Stimulated activated effector memory CD8-positive, alpha-beta T cell treated with anti-CD3 and anti-CD28 coated beads, Interleukin-12 subunit alpha, Interleukin-12 subunit beta, amount 100 ng/mL, for 72 hours (primary cell): ENCODE data around the gene WFS1.

Experiments
- ATAC-seq: fragments of 150-1000 bp; cut with Tn5 transposase; 2 replicates; pipeline ENCODE4 v1.10.0; 2021
- DNase-seq, 2 donors: peaks; one replicate each; pipeline ENCODE4 v3.0.0; 2021 to 2022; ENCODE audit warnings: low spot score in 2 of 2
- H3K27ac Mint-ChIP-seq: one replicate; pipeline ENCODE4 v1.8.0; 2022; ENCODE audit warnings: mild to moderate bottlenecking, mixed read lengths
- H3K36me3 Mint-ChIP-seq: one replicate; pipeline ENCODE4 v1.8.0; 2022; ENCODE audit warnings: mild to moderate bottlenecking, mixed read lengths
- H3K4me1 Mint-ChIP-seq: one replicate; pipeline ENCODE4 v1.8.0; 2022; ENCODE audit warnings: mixed read lengths
- H3K4me3 Mint-ChIP-seq: one replicate; pipeline ENCODE4 v1.8.0; 2022; ENCODE audit warnings: mild to moderate bottlenecking, mixed read lengths
- H3K9me3 Mint-ChIP-seq: one replicate; pipeline ENCODE4 v1.8.0; 2022; ENCODE audit warnings: mixed read lengths

WFS1 gene

DNA sequence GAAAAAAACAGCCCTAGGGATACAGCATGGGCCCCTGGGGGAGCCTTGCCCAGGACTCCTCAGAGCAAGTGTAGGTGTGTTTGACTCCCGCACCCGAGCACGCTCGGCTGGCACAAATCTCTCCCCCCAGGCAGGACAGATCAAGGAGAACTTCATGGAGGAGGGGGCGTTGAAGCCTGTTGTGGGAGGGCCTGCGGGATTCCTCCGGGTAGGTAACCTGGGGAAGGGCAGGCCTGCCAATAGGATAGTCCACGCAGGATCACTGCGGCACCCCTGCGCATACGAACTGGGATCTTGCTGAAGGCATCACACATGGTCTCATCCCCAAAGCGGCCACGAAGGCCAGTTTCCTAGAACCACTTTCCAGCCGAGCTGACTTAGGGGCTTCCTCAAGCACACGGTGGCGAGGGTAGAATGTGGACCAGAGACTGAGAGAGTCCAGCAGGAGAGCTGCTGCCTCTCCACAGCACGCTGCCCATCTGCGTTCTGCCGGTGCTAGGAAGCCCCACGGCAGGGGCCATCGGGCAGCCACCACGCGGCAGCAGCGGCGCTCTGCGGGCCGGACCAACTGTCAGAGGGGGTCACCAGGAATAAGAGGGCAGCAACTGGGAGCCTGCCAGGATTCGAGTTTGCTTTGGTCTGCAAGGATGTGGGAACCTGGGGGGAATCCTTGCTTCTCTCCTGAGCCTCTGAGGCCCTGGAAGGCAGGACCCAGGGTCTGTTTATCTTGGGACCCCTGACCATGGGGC is 56.8 kb downstream of the WFS1 start:
- Mint-ChIP-seq H3K36me3 (no peaks in the 10 kb centered on the region), H3K4me3 (no peak overlapping the region), H3K27ac (no peak overlapping the region), H3K9me3 (no peaks in the 10 kb centered on the region), H3K4me1 (peaks cover 9% of the 10 kb centered on the region)
- no peak for DNase-seq
- ATAC-seq, result no peak

DNA sequence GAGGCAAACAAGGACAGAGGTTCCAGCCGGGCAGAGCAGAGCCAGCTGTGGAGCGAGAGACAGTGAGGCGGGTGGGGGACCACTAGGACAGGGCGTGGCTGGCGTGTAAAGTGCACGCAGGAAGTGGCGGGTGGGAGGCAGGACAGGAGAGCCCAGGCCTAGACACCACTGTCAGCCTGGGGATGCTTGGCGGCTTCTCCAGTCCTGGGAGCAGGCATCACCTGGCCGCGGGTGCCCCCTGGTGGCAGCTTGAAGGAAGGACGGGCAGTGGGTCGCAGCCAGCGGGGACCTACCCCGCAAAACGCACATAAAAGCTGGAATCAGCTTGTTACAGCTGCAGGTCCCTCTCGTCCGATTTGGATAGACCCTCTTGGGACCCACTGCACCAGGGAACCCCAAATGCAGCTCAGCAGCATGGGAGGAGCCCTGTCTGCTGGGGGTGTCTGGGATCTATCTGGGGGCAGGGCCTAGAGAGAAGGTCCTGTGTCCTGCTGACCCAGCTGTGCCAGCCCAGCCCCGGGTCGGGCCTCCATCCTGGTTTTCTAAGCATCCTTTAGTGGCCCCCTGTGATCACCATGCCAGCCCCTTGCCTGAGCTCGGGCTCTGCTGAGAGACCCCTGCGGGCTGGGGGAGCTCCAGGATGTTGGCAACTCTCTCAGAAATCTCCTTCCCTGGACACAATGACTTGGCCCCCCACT is 57.7 kb downstream of the WFS1 start:
- Mint-ChIP-seq H3K27ac (peak overlapping the region; percentile 54), H3K4me3 (no peak overlapping the region), H3K9me3 (no peaks in the 10 kb centered on the region), H3K4me1 (peaks cover 7% of the 10 kb centered on the region), H3K36me3 (no peaks in the 10 kb centered on the region)
- DNase-seq (peak; percentile 84 to 92), ATAC-seq (peak; percentile 77)

DNA sequence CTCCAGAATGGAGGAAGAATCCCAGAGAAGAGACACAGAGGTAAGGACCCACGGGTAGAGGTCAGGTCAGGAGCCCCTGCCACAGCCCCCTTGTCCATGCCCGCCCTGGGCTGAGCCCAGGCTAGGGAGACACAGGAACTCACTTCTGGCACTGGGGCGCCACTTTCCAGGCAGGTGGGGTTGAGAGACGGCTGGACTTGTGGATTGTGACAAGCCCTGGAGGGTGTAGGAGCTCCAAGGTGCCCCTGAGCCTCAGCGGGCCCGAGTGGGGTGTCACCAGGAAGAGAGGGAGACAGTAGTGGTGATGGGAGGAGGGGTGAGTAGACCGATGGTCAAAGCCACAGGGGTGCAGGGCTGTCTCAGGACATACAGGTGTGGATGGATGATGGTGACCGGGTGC is 58.9 kb downstream of the WFS1 start:
- no peaks in the 10 kb centered on the region for H3K9me3 Mint-ChIP-seq
- peak overlapping the region; percentile 54 for H3K27ac Mint-ChIP-seq
- H3K4me1 Mint-ChIP-seq, result no peaks in the 10 kb centered on the region
- DNase-seq (no peak), ATAC-seq (no peak)
- no peak overlapping the region for H3K4me3 Mint-ChIP-seq
- H3K36me3 Mint-ChIP-seq, result no peaks in the 10 kb centered on the region

DNA sequence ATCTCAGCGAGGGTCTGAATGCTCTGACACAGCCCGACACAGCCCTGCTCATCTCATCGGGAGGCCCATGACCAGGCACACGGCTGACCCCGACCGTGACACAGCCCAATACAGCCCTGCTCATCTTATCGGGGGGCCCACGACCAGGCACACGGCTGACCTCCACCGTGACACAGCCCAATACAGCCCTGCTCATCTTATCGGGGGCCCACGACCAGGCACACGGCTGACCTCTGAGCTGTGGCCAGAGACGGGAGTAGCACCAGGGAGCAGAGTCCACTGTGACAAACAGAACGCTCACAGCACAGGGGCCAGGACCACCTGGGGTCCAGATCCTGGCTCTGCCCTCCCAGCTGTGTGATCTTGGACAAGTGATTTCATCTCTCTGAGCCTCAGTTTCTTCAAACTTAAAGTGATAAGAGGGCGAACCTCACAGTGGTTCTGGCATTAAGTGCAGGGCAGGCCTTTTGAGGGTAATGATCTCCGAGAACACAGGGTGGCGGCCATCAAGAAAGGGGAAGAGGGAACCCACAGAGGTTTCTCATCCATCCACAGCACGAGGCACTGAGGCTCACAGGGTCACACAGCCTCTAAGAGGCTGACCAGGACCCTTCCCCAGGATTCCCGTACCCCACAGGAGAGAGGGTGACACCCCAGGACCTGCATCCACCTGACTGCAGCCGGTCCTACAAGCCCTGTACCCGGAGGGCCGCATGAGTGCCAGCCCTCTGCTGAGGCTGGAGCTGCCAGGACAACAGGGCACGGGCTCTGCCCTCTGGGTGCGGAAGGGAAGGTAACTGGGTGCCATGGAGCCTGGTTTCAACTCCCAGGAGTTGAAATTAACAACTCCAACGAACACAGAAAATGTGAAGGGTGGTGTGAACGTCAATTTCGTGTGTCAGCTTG is 60.1 kb downstream of the WFS1 start:
- no peaks in the 10 kb centered on the region for H3K4me1 Mint-ChIP-seq

DNA sequence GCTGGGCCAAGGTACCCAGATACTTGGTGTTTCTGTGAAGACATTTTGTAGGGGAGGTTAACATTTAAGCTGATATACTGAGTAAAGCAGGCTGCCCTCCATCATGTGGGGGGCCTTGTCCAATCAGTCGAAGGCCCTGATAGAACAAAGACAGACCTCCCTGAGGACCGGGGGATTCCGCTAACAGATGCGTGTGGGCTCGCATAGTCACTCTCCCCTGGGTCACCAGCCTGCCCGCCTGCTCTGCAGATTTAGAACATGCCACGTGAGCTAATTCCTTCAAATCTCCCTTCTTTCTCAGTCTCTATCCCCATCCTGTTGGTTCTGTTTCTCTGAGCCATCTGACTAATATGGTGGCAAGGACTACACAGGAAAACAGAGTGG is 60.7 kb downstream of the WFS1 start:
- peaks cover 6% of the 10 kb centered on the region for H3K4me1 Mint-ChIP-seq
- no peaks in the 10 kb centered on the region for H3K9me3 Mint-ChIP-seq
- no peak overlapping the region for H3K27ac Mint-ChIP-seq
- ATAC-seq, result no peak
- H3K36me3 Mint-ChIP-seq, result no peaks in the 10 kb centered on the region
- no peak overlapping the region for H3K4me3 Mint-ChIP-seq
- DNase-seq, result no peak

More for the DNA sequence above, 60.1 kb downstream of the WFS1 start:
- Mint-ChIP-seq H3K36me3 (no peaks in the 10 kb centered on the region), H3K4me3 (no peak overlapping the region), H3K27ac (no peak overlapping the region), H3K9me3 (no peaks in the 10 kb centered on the region)
- DNase-seq (no peak), ATAC-seq (no peak)

DNA sequence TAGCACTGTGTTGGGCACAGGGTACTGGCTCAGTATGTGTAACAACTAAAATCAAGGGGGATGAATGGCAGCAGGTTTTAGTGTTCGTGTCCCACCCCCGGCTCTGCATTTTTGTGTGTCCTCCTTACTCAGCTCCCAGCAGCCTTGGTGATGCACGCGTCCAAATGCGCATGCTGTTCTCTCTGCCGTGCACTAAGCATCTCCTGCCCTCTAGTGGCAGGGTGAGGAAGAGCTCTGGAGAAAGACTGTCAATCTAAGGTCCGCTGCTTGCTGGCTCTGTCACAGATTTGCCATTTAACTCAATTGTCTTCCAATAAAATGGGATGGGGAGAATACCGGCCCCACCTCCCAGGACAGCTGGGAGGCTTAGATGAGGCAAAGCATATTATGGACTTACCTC is 61.4 kb downstream of the WFS1 start:
- Mint-ChIP-seq H3K36me3 (no peaks in the 10 kb centered on the region), H3K9me3 (no peaks in the 10 kb centered on the region), H3K4me3 (no peak overlapping the region), H3K4me1 (peaks cover 7% of the 10 kb centered on the region), H3K27ac (no peak overlapping the region)
- ATAC-seq (no peak), DNase-seq (peak in 1 of 2 donors; percentile 66)

DNA sequence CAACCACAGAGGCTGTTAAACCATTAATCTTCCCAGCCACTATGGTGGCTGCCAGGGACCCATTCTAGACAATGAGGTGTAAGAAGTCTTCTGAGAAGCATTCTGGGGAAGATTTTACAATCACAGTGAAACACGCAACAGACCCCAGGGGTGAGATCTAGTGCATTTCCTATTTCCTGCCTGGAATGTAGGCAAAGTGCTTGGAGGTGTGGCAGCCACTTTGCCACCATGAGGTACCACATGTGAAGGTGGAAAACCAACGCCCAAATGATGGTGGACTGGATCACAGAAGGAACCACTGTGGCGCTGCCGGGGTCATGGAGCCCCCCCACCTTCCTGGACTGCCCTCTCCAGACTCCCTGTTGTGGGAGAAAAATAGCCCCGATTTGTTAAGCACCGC is 61.8 kb downstream of the WFS1 start:
- no peak for ATAC-seq
- Mint-ChIP-seq H3K36me3 (no peaks in the 10 kb centered on the region), H3K9me3 (no peaks in the 10 kb centered on the region), H3K4me3 (no peak overlapping the region), H3K27ac (no peak overlapping the region), H3K4me1 (peaks cover 7% of the 10 kb centered on the region)
- DNase-seq, result no peak

DNA sequence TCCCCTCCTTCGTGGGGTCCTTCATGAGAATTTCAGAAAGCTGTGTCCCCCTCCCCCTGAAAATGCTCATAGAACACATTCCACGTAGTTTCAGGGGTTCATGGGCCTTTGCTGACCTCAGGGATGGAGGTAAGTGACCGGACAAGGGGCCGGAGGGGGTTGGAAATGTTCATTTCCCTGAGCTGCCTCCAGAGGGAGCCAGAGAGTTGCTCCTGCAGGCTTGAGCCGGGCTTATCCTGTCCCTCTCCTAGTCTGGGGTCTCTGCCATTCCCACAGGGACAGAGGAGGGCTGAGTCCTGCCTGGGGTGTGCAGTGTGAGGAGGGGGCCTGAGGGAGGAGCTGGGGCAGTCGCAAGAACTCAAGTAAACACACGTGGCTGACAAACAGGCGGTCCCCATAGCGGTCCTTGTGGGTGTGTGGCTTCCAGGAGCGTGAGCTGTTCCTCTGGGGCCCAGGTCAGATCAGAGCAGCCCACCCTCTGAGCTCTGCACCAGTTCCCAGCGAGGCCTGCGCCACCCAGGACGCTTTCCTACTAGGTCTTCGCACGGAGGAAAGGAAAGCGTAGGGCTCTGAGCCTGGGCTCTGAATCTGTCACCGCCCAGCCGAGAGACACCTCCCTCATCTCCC is 62.5 kb downstream of the WFS1 start:
- peak in 1 of 2 donors; percentile 73 for DNase-seq
- Mint-ChIP-seq H3K4me3 (no peak overlapping the region), H3K9me3 (no peaks in the 10 kb centered on the region), H3K4me1 (peaks cover 10% of the 10 kb centered on the region), H3K27ac (no peak overlapping the region), H3K36me3 (no peaks in the 10 kb centered on the region)
- ATAC-seq, result no peak

DNA sequence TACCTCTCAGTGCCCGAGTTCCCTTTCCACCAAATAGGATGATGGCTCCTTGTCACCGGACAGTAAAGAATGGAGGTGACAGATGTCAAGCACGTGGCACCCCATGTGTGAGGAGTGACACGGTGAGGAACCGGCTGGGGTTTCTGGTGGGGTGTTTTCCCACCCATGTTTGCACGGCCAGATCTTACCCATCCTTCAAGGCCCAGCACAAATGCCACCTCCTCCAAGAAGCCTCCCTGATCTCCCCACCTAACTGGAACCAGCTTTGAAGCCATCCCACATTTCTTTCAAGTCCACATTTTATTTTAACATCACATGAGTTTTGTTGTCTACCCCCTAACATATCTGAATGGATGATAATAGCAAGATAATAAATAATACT is 63.0 kb downstream of the WFS1 start:
- H3K27ac Mint-ChIP-seq, result no peak overlapping the region
- no peak overlapping the region for H3K4me3 Mint-ChIP-seq
- H3K9me3 Mint-ChIP-seq, result no peaks in the 10 kb centered on the region
- no peaks in the 10 kb centered on the region for H3K36me3 Mint-ChIP-seq
- H3K4me1 Mint-ChIP-seq, result peaks cover 15% of the 10 kb centered on the region
- no peak for DNase-seq
- ATAC-seq, result no peak

DNA sequence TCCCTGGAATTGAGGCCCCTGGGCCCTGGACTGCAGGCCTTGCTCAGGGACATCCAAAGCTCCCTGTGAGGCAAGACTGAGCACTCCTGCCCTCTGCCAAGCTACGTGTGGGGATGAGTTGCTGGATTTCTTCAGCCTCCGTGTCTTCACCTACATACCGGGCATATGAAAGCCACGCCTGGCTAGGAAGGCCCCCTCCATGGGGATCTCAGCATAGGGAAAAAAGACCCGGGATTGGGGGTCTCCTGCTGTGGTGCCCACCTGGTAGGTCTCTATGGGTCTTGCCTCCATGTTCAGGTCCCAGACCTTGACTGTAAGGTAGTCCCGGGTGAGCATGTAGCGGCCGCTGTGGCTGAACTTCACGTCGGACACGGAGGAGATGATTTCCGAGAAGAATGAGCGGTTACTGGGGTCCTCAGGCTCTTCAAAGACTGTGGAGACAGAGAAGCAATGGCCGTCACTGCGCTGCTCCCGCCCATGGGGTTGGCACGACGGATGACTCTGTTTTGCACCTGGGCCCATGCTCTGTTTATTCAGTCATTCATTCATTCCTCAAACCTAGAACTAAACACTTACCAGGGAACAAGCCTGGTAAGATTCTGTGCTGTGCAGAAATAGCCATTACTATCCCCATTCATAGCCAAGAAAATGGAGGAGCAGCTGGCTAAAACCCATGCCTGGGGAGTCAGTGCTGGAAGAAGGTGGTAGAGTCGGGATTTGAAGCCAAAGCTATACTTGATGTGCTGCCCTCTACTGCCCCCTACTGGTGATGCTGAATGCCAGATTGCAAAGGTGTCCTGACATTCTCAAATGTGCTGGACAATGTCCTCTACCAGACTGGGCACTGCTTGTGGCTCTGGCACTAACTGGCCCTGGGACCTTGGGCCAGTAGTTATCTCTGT is 63.9 kb downstream of the WFS1 start:
- no peak overlapping the region for H3K27ac Mint-ChIP-seq
- no peak overlapping the region for H3K4me3 Mint-ChIP-seq
- peaks cover 24% of the 10 kb centered on the region for H3K4me1 Mint-ChIP-seq
- H3K9me3 Mint-ChIP-seq, result no peaks in the 10 kb centered on the region
- DNase-seq (no peak), ATAC-seq (no peak)
- H3K36me3 Mint-ChIP-seq, result no peaks in the 10 kb centered on the region

DNA sequence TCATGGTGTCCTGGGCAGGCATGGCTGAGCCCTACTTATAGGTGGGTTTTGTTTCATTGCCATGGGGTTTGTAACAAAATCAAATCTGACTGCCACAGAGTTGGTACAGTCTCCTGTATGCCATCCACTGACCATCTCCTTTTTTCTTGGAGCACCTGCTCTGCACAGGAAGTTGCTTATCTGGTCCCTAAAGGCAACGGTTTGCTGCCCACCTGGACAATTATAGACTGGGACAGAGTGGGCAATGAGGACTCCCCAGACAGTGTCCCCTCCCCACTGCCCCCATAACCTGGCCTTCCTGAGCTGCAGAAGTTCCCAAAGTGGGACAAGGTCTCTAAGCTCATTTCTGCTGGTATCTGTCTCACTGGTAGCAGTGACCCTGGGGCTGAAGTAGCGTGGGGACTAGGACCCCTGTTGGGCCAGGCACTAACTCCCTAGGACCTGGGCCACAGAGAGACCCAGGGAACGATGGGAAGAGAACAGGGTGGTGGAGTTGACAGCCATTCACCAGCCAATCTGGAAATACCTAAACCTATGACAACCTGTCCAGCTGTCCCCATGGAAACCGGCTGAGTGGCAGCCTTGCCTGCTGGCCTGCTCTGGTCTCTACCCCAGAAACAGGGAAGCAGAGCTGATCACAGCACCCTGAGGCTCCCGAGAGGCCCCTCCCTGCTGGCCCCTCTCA is 64.7 kb downstream of the WFS1 start:
- no peak for DNase-seq

DNA sequence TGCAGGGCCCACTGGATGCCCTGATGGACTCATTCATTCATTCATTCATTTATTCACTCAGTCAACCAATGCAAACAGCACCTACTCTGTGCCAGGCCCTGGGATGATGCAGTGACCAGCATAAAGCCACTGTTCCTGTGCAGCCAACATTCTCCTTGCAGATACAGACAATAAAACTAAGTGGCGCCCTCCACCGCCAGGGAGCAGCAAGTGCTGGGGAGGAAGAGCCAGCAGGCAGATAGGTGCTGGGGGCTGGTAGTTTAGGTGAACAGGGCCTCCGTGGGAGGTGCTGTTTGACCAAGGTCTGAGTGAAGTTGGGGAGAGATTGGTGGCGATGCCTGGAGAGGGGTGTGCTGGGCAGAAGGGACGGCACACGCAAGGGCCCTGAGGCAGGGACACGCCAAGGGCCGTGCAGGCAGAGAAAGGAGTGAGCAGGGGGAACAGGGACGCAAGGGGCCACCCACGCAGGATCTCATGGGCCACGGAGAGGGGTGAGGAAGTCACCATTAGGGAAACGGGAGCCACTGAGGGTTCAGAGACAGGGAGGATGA is 65.5 kb downstream of the WFS1 start:
- H3K9me3 Mint-ChIP-seq, result no peaks in the 10 kb centered on the region
- DNase-seq (no peak), ATAC-seq (no peak)
- H3K27ac Mint-ChIP-seq, result no peak overlapping the region
- H3K4me1 Mint-ChIP-seq, result peaks cover 39% of the 10 kb centered on the region
- peaks cover 5% of the 10 kb centered on the region for H3K36me3 Mint-ChIP-seq
- no peak overlapping the region for H3K4me3 Mint-ChIP-seq

More for the DNA sequence above, 64.7 kb downstream of the WFS1 start:
- no peaks in the 10 kb centered on the region for H3K9me3 Mint-ChIP-seq
- H3K27ac Mint-ChIP-seq, result no peak overlapping the region
- H3K36me3 Mint-ChIP-seq, result peaks cover 3% of the 10 kb centered on the region
- no peak for ATAC-seq
- H3K4me1 Mint-ChIP-seq, result peaks cover 32% of the 10 kb centered on the region
- H3K4me3 Mint-ChIP-seq, result no peak overlapping the region

DNA sequence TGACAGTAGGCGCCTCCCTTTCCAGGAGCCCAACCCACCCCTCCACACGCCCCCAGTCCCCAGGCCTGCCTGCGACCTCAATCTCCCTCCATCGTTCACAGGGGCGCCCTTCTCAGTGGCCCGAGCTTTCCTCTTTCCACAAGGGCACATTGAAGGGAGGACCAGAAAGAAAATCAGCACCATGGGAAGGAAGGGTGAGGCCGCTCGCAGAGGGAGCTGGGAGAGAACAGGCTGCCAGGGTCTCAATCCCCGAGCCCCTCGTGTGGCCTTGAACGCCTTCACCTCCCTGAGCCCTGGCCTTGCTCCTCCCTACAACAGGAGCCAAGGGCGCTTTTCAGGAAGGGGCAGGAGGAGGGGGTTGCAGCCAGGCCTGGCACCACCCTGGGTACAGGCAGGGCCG is 66.5 kb downstream of the WFS1 start:
- ATAC-seq (no peak), DNase-seq (no peak)
- H3K4me1 Mint-ChIP-seq, result peaks cover 46% of the 10 kb centered on the region
- peaks cover 5% of the 10 kb centered on the region for H3K36me3 Mint-ChIP-seq
- no peak overlapping the region for H3K4me3 Mint-ChIP-seq
- H3K9me3 Mint-ChIP-seq, result no peaks in the 10 kb centered on the region
- H3K27ac Mint-ChIP-seq, result no peak overlapping the region
